AG04449 (cell line): Measurements from ENCODE around the gene WWTR1.

Experiments used
- CTCF ChIA-PET: fragments of 350-600 bp; formaldehyde crosslinking; extraction: SDS; loops from one replicate; lab custom pipeline; 2021; ENCODE audit warnings: antibody characterized with exemption; lab: Yijun Ruan, JAX
- POLR2A ChIA-PET: fragments of 400-600, 350-600 bp; formaldehyde crosslinking; extraction: SDS; loops from one replicate; lab custom pipeline; 2020; ENCODE audit warnings: antibody characterized with exemption, inconsistent platforms; lab: Yijun Ruan, JAX
- DNase-seq: peaks from one replicate; pipeline ENCODE4 v3.0.0-alpha.2; 2010; ENCODE audit warnings: low read depth, low spot score
- H3K4me3 ChIP-seq: 2 replicates; pipeline ENCODE4 v1.5.1; 2011; ENCODE audit warnings: low read depth, mild to moderate bottlenecking, control low read depth, low read length
- TF ChIP-seq, protein P1 (sequence below): IDR thresholded peaks from one replicate; pipeline ENCODE4 v1.5.1; 2011; ENCODE audit warnings: mild to moderate bottlenecking, moderate library complexity, low read length, control low read depth, inconsistent platforms; ENCODE audit not compliant: insufficient read depth; ENCODE audit errors: missing control alignments

Gene WWTR1

GRCh38 chr3:149612456-149612855, 45.4 kb downstream of the WWTR1 start:
- DNase-seq, result no peak
- ChIA-PET POLR2A (no interaction called here), CTCF (no interaction called here)
- H3K4me3 ChIP-seq, result no peak overlapping the region
- TF ChIP-seq, protein P1, sequence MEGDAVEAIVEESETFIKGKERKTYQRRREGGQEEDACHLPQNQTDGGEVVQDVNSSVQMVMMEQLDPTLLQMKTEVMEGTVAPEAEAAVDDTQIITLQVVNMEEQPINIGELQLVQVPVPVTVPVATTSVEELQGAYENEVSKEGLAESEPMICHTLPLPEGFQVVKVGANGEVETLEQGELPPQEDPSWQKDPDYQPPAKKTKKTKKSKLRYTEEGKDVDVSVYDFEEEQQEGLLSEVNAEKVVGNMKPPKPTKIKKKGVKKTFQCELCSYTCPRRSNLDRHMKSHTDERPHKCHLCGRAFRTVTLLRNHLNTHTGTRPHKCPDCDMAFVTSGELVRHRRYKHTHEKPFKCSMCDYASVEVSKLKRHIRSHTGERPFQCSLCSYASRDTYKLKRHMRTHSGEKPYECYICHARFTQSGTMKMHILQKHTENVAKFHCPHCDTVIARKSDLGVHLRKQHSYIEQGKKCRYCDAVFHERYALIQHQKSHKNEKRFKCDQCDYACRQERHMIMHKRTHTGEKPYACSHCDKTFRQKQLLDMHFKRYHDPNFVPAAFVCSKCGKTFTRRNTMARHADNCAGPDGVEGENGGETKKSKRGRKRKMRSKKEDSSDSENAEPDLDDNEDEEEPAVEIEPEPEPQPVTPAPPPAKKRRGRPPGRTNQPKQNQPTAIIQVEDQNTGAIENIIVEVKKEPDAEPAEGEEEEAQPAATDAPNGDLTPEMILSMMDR, result no peak

DNA sequence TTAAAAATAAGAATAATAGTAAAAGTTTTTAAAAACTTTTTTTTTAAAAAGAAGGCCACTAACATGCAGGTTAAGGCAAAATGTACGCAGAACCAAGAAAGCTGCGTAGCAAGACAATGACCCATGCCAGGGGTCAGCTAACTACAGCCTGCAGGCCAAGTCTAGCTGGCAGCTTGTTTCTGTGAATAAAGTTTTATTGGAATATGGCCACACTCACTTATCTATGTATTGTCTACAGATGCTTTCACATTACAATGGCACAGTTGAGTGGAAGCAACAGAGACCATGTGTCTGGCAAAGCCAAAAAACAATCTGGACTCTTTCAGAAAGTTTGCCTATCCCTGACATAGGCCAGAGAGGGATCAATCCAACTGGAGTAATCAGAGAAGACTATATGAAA, 46.7 kb downstream of the WWTR1 start:
- TF ChIP-seq, protein P1, result no peak
- CTCF ChIA-PET, result interaction anchor here (1.3 to 1.9 kb wide), 2 partner anchors 10 to 106 kb away, joined by 4 to 5 read pairs; no protein-coding TSS in a partner anchor
- no peak for DNase-seq
- POLR2A ChIA-PET, result no interaction called here
- H3K4me3 ChIP-seq, result no peak overlapping the region

GRCh38 chr3:149610351-149611105, 47.3 kb downstream of the WWTR1 start:
- POLR2A ChIA-PET, result interaction anchor here (1.1 kb wide), 1 partner anchor 11 kb away, joined by 4 read pairs; no protein-coding TSS in a partner anchor
- no peak overlapping the region for H3K4me3 ChIP-seq
- TF ChIP-seq, protein P1, result no peak
- no peak for DNase-seq
- CTCF ChIA-PET, result interaction anchor here (1.3 to 1.9 kb wide), 6 partner anchors 10 to 107 kb away, joined by 3 to 5 read pairs (median 4); no protein-coding TSS in a partner anchor

GRCh38 chr3:149609595-149609994, 48.2 kb downstream of the WWTR1 start:
- no peak for DNase-seq
- TF ChIP-seq, protein P1, result no peak
- ChIA-PET CTCF (interaction anchor here (1.3 to 1.9 kb wide), 6 partner anchors 9 to 108 kb away, joined by 3 to 5 read pairs (median 4); no protein-coding TSS in a partner anchor), POLR2A (interaction anchor here (1.1 kb wide), 1 partner anchor 12 kb away, joined by 4 read pairs; no protein-coding TSS in a partner anchor)
- no peak overlapping the region for H3K4me3 ChIP-seq

DNA sequence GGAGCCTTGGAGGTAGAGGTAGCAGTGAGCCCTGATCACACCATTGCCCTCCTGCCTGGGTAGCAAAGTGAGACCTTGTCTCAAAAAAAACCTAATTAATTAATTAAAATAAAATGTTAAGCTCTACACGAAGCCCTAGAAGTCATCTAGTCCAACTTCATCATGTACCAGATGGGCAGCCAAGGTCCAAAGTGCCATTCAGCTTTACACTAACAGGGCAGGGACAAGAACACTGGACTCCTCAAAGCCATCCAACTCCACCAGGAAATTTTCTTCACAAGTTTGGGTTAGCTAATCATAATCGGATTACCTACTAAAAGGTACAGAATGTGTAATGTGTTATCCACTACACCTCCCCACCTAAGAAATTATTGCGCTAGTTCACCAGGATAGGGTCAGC, 48.8 kb downstream of the WWTR1 start:
- ChIA-PET POLR2A (no interaction called here), CTCF (interaction anchor here (1.5 to 1.9 kb wide), 3 partner anchors 12 to 79 kb away, joined by 3 to 5 read pairs (median 5); no protein-coding TSS in a partner anchor)
- no peak overlapping the region for H3K4me3 ChIP-seq
- DNase-seq, result no peak
- TF ChIP-seq, protein P1, result no peak

DNA sequence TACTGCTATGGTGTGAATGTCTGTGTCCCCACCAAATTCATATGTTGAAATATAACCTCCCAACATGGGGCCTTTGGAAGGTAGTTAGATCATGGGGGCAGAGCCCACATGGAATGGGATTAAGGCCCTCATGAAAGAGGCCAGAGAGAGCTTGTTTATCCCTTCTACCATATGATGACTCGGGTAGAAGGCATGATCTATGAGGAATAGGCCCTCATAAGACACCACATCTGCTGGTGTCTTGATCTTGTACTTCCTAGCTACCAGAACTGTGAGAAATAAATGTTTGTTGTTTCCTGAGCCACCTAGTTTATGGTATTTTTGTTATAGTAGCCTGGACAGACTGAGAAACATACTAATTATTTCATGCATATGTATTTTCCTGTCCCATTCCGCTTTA, 51.9 kb downstream of the WWTR1 start:
- H3K4me3 ChIP-seq, result no peak overlapping the region
- TF ChIP-seq, protein P1, result no peak
- CTCF ChIA-PET, result interaction anchor here (0.9 to 2.7 kb wide), 7 partner anchors 14 to 111 kb away, joined by 3 to 8 read pairs (median 3); no protein-coding TSS in a partner anchor
- POLR2A ChIA-PET, result interaction anchor here (1.0 to 1.1 kb wide), 2 partner anchors 30 to 52 kb away, joined by 4 to 5 read pairs; partner anchors contain the start of gene WWTR1
- DNase-seq, result no peak
